Smooth muscle cell (in vitro differentiated cells): ENCODE results near the gene KRT10. TPM values are rescaled to one million over a fixed set of nuclear protein-coding genes. Genes with fewer than 3 reads are reported as not detected.

Experiments
- DNase-seq: peaks from one replicate; lab custom pipeline; 2025; ENCODE audit not compliant: unreplicated experiment; lab: John Stamatoyannopoulos, UW
- H2AFZ ChIP-seq: fragments of 200-600 bp; sonication (generic); 2 replicates; pipeline ENCODE4 v1.6.0; 2016; ENCODE audit warnings: antibody characterized with exemption, low read depth, mild to moderate bottlenecking
- H3F3A ChIP-seq: fragments of 200-600 bp; sonication (generic); 2 replicates; pipeline ENCODE4 v1.6.0; 2017; ENCODE audit warnings: antibody characterized with exemption, low read depth
- H3K27ac ChIP-seq: fragments of 200-600 bp; sonication (generic); 2 replicates; pipeline ENCODE4 v1.5.1; 2016; ENCODE audit warnings: low read depth, mild to moderate bottlenecking
- H3K27me3 ChIP-seq: fragments of 200-600 bp; sonication (generic); 2 replicates; pipeline ENCODE4 v1.6.1; 2016; ENCODE audit warnings: low read depth, mild to moderate bottlenecking
- H3K36me3 ChIP-seq: fragments of 200-600 bp; sonication (generic); 2 replicates; pipeline ENCODE4 v1.5.1; 2016; ENCODE audit warnings: low read depth
- H3K4me1 ChIP-seq: fragments of 200-600 bp; sonication (generic); 2 replicates; pipeline ENCODE4 v1.5.1; 2016; ENCODE audit warnings: low read depth
- H3K4me2 ChIP-seq: fragments of 200-600 bp; sonication (generic); 2 replicates; pipeline ENCODE4 v1.6.0; 2016; ENCODE audit warnings: mild to moderate bottlenecking
- H3K4me3 ChIP-seq: fragments of 200-600 bp; sonication (generic); 2 replicates; pipeline ENCODE4 v1.5.1; 2016; ENCODE audit warnings: mild to moderate bottlenecking
- H3K79me2 ChIP-seq: fragments of 200-600 bp; sonication (generic); 2 replicates; pipeline ENCODE4 v1.6.0; 2016; ENCODE audit warnings: low read depth, mild to moderate bottlenecking
- H3K9ac ChIP-seq: fragments of 200-600 bp; sonication (generic); 2 replicates; pipeline ENCODE4 v1.6.0; 2016; ENCODE audit warnings: low read depth
- H3K9me3 ChIP-seq: fragments of 200-600 bp; sonication (generic); replicated peaks from 2 replicates; pipeline ENCODE4 v1.5.1; 2016; ENCODE audit warnings: low read depth
- H4K20me1 ChIP-seq: fragments of 200-600 bp; sonication (generic); 2 replicates; pipeline ENCODE4 v1.6.0; 2016; ENCODE audit warnings: low read depth
- CTCF ChIP-seq: fragments of 200-600 bp; sonication (generic); IDR thresholded peaks from 2 replicates; pipeline ENCODE4 v1.5.1; 2017; ENCODE audit warnings: borderline replicate concordance, mild to moderate bottlenecking, antibody characterized with exemption; ENCODE audit not compliant: insufficient read depth, poor library complexity, severe bottlenecking
- WGBS: methylation state at CpG from one replicate; pipeline ENCODE4 v1.1.7; 2016; ENCODE audit warnings: low lambda C conversion rate; 5-methylcytosine and 5-hydroxymethylcytosine counted together
- polyA plus RNA-seq: library from polyadenylated mRNA; unstranded; fragments of >200 nt; fragmentation: Nextera tagmentation; extraction: Ambion mirVana; gene quantifications from 2 replicates; pipeline ENCODE4 v1.2.1, GENCODE V29; 2016
- total RNA-seq: library from RNA; depleted of rRNA; stranded (reverse); fragments of >200 nt; gene quantifications from 2 replicates; pipeline ENCODE4 v1.2.3, GENCODE V29; 2014

The KRT10 gene
- total RNA-seq (29.0 and 48.0 TPM in 2 replicates), polyA plus RNA-seq (186 and 189 TPM in 2 replicates)

- peaks cover 8% of the 10 kb centered on the region for H3F3A ChIP-seq
- peaks cover 13% of the 10 kb centered on the region for H3K4me1 ChIP-seq
- H3K79me2 ChIP-seq = peaks cover 3% of the 10 kb centered on the region
- no peak within 1 kb of the TSS for H3K4me3 ChIP-seq
- H3K9me3 ChIP-seq = no peaks in the 10 kb centered on the region
- H2AFZ ChIP-seq = no peak within 1 kb of the TSS
- peaks cover 3% of the 10 kb centered on the region for H4K20me1 ChIP-seq
- no peak within 1 kb of the TSS for H3K27ac ChIP-seq
- no peak for TF ChIP-seq CTCF
- H3K36me3 ChIP-seq = no peaks in the 10 kb centered on the region
- no peak for DNase-seq
- no peak within 1 kb of the TSS for H3K9ac ChIP-seq
- H3K27me3 ChIP-seq = peaks cover 38% of the 10 kb centered on the region
- WGBS = 85% methylated on average over 7 of the region's 7 CpGs
- H3K4me2 ChIP-seq = no peak within 1 kb of the TSS
Observed at GRCh38 chr17:40822132-40822812, at the start of gene KRT10. TSS of gene KRT10 (minus strand) at chr17:40822614. CDS start at chr17:40822585, 29 bp downstream.

- Histone ChIP-seq H4K20me1 (no peaks in the 10 kb centered on the region), H3K27me3 (peaks cover 2% of the 10 kb centered on the region), H3K36me3 (no peaks in the 10 kb centered on the region), H3F3A (no peaks in the 10 kb centered on the region), H3K4me3 (no peak overlapping the region), H3K27ac (no peak overlapping the region), H3K9ac (no peak overlapping the region), H3K79me2 (no peaks in the 10 kb centered on the region), H3K9me3 (no peaks in the 10 kb centered on the region), H3K4me2 (no peak overlapping the region), H2AFZ (no peak overlapping the region), H3K4me1 (no peaks in the 10 kb centered on the region)
- TF ChIP-seq CTCF = no peak
- 90% methylated on average over 7 of the region's 7 CpGs for WGBS
- no peak for DNase-seq
Observed at GRCh38 chr17:40871316-40871715, 48.9 kb upstream of the KRT10 start.

- no peak for DNase-seq
- Histone ChIP-seq H3K79me2 (no peaks in the 10 kb centered on the region), H3K9me3 (no peaks in the 10 kb centered on the region), H3K4me1 (no peaks in the 10 kb centered on the region), H3F3A (no peaks in the 10 kb centered on the region), H3K36me3 (no peaks in the 10 kb centered on the region), H3K27me3 (peaks cover 2% of the 10 kb centered on the region), H3K4me3 (no peak overlapping the region), H2AFZ (no peak overlapping the region), H4K20me1 (no peaks in the 10 kb centered on the region), H3K9ac (no peak overlapping the region), H3K4me2 (no peak overlapping the region), H3K27ac (no peak overlapping the region)
- no peak for TF ChIP-seq CTCF
- WGBS = 49% methylated on average over 4 of the region's 4 CpGs
Observed at GRCh38 chr17:40870136-40870535, 47.7 kb upstream of the KRT10 start.

GRCh38 chr17:40866838-40867237, 44.4 kb upstream of the KRT10 start, which contains the start of gene KRT12:
TSS of gene KRT12 (minus strand) at chr17:40867223. CDS start at chr17:40867186, 37 bp downstream.
- H3K4me2 ChIP-seq = no peak within 1 kb of the TSS
- H3K27ac ChIP-seq = no peak within 1 kb of the TSS
- TF ChIP-seq CTCF = no peak
- no peaks in the 10 kb centered on the region for H3K4me1 ChIP-seq
- WGBS = 95% methylated on average over 8 of the region's 8 CpGs
- H3K4me3 ChIP-seq = no peak within 1 kb of the TSS
- no peak within 1 kb of the TSS for H3K9ac ChIP-seq
- H3K9me3 ChIP-seq = no peaks in the 10 kb centered on the region
- H4K20me1 ChIP-seq = no peaks in the 10 kb centered on the region
- no peaks in the 10 kb centered on the region for H3K27me3 ChIP-seq
- no peaks in the 10 kb centered on the region for H3F3A ChIP-seq
- H3K79me2 ChIP-seq = no peaks in the 10 kb centered on the region
- no peak within 1 kb of the TSS for H2AFZ ChIP-seq
- H3K36me3 ChIP-seq = no peaks in the 10 kb centered on the region
- no peak for DNase-seq
